IPS-NIHi7 (cell line): ENCODE measurements around the gene ARID1B.

ENCODE experiments used
- DNase-seq: peaks from one replicate; pipeline ENCODE4 v3.0.0; 2012; ENCODE audit warnings: mixed read lengths; ENCODE audit errors: extremely low spot score

ARID1B gene

DNA sequence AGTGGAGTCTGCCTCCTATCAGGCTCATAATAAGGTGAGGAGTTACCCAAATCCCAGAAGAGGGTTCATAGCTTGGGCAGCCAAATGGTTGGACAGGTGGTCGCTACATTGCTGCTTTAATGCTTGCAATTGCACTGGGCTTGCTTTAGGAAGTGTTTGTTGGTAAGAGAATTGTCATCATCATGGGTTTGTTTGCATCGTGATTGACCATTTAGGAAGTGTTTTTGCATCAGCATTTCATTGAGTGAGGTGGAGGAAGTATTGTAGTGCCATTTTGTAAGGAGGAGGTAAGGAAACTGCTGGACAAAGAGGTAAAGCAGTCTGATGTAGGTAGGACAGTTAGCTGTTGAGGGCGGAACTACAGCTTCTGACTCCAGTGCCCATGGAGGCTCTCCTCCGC, 101.5 kb downstream of the ARID1B start:
- DNase-seq, result no peak

DNA sequence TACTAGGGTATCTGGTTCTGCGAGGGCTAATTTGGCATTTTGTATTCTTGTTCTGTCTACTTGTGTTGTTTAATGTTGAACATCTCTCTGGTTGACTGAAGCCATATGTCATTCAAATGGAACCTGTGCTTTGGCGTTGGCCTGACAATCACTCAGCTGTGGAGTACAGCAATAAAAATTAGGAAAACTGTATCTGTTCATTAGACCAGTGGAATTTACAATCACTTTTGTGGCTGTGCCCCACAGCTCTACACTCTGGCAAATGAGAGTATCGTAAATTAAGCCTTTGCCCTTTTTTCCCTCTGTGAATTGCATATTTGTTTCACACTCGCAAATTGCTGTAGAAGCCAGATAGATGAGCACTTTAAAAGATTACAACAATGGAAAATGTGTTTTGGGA, 102.0 kb downstream of the ARID1B start:
- DNase-seq, result no peak

DNA sequence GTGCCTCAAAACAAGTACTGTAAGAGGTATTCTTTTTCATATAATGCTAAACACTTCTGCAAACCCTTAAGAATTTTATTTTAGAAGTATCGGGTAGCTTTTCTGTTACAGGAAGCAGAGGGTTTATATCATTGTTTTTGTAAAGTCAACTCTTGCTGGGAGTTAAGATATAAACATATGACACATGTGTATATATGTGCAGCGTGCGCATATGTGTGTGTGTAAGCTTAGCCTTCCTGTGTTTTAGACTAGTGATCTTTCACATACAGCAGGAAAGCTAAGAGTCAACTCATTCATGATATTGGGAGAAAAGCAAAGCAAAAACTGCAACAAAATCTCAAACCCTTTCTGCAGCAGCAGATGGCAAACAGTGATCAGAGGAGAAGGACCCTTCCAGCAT, 102.4 kb downstream of the ARID1B start:
- no peak for DNase-seq

DNA sequence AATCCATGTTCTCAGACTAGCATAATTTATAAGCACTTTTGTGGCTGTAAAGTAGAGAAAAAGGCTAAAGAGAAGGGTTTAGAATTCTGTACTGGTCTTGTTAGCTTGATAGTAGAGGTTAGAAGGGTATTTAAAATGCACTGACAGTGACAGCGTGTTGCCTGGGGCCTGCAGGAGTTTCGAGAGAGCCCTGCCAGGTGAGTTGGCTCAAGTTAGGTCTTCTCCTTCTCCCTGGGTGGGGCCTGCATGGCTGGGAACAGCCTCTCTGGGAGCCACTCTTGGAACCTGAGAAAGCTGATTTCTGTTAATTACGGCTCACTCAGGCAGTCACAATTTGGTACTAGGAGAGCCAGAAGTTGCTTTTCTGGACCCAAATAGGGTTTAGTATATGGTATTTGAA, 103.7 kb downstream of the ARID1B start:
- peak; percentile 32 for DNase-seq

DNA sequence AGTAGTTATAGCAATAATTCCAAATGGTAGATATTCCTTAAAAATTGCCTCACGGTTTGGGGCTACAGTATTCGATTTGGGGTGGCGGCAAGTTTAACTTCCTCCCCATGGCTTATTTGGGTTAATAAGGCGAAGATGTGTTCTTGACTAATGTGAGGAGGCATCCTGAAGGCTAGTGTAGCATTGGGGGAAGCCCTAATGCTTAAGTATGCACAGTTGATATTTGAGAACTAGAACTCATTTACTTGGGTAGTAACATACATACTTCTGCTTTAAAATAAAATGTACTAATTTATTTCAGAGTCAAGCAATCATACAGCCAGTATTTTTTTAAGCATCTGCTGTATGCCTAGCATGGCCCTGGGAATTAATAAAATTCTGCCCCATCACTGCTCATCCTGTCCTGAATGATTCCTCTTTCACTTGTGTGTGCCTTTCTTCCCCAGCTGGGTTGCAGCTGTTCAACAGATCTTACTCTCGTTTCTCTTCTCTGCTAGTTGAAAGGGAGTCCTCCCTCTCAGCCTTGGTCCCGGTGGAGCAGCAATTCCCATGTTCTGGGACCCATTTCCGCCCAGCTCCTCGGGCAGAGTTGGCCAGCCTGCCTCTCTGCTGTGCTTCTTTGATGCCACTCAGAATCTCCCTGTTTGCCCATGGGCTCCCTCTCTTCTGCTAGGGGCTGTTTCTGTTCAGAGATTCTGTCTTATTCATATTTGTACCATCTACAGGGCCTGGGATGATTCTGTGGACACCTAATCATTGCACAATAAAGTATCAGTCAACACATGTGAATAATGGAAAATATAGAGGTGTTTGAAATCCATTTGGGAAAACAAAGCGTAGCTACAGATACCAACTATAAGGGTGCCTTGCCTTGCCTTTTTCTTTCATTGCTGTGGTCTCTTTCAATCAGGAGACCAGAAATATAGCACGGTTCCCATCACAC, 104.8 kb downstream of the ARID1B start:
- no peak for DNase-seq

DNA sequence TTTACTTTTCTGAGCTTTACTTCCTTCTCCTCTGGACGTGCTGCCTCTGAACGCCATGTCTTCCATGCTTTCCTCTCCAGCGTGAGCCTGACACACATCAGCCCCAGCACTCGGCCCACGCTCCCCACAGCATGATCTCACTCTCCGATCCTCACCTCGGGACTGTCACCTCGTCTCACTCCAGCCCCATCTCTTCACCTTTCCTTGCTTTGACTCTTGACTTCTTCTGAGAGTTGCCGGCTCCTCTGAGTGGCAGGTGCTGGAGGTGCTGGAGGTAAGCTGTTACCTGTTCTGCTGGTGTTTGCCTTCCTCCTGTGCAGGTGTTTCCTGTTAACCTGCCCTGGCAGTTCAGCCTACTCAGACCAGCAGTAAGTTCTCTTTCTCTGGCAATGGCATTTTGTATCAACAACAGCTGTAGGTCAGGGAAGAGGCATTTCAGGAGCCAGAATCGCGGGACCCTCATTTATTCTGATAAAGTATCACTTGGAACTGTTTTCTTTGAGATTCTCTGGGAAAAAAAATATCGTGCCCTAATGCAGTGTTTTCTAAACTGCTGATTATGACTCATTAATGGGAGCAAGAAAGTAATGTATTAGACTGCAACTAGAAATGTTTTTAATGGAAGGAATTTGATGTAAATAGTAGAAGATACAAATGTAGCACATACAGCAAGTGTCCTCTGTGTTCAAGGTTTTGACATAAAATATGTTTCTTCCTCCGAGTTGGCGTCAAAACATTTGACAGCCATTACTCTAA, 106.5 kb downstream of the ARID1B start:
- peak; percentile 23 for DNase-seq

DNA sequence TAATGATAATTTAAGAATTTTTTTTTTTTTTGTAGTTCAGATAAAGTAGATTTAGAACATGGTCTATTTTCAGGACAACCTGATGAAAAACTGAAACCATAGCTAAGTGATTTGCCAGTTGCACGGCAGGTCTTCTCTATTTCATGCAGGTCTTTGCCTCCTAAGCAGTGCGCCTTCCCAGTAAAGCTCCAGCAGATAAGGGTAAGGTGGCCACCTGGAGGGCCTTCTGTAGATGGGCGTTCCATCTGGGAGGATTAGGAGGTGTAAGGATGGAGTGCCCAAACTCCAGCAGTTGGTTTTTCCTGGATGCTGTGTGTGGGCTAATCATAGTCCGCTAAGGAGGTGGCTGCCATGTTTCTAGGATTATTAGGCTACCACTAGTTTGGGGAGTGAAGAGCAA, 107.1 kb downstream of the ARID1B start:
- DNase-seq, result no peak

DNA sequence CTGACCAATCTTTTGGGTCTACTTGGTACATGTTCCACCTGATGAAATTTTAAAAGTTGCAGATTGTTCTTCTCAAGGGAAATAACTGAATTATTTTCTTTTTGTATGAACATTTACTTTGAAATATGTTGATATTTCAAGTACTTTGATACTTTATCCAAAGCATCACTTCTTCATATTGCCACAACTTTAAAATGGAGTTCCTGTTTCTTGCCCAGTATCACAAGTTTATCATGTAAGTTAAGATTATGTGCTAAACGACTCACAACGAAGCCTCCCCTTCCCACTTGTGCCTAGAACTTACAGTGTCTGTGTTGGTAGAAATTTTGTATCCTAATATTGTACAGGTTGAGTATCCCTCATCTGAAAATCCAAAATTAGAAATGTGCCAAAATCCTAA, 108.4 kb downstream of the ARID1B start:
- no peak for DNase-seq

DNA sequence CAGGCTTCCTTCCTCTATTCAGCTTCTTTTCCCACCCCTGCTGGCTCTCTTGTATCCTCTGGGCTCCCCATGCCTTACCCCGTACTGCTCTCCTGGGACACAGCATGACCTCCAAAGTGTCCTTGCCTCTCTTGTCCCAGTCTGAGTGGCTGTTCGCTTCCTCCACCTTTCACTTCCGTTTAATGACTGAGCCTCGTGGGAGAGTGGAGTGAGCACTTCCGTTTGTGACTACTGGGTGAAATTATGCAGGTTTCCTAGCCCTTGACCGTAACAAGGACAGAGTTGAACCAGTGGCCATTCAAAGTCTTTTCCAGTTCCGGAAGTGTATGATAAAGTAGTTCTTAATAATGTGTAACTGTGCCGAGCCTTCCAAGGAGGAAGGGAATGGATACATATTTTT, 109.2 kb downstream of the ARID1B start:
- DNase-seq, result no peak

DNA sequence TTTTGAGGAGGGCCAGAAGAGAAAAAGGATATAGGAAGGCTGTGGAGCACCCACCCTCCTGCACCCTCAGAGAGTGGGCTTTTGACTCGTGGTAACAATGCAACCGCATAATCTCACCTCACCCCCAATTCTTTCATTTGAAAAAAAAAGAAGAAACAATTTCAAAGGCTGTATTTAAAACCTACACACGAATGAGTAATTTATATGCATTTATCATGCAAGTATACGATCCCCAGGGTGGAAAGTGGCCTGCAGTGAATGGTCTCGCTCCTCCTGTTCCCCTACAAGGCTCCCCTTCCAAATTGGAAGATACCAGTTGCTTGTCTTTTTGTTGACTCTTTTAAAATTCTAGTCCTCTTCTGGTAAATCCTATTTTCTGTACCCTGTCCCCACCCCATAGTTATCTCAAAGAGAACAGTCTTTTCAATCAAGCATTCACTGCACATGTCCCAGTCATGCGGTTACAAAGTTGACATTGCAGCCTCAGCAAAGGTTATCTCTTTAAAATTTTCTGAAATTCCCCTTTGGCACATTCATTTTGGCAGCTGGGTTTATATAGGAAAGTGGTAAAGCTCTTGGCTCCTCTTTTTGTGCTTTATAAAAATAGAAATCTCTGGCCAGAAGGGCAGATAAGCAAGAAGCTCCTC, 110.6 kb downstream of the ARID1B start:
- DNase-seq, result no peak

DNA sequence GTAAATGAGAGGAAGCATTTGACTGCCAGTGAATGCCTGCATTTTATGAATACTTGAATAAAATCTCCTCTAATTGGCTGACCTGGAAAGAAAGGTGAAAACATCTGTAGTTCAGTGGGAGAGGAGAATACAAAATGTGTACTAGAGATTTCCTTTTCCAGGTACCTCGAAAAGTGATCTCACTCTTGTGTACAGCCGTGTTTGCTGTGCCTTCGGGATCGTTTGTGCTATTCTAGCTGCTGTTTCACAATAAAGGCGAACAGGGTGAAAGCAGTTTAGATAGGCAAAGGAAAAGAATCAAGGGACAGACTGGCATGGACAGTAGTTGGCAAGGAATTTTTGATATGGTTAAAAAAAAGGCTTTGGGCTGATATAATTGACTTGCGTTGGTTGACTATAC, 112.3 kb downstream of the ARID1B start:
- no peak for DNase-seq

DNA sequence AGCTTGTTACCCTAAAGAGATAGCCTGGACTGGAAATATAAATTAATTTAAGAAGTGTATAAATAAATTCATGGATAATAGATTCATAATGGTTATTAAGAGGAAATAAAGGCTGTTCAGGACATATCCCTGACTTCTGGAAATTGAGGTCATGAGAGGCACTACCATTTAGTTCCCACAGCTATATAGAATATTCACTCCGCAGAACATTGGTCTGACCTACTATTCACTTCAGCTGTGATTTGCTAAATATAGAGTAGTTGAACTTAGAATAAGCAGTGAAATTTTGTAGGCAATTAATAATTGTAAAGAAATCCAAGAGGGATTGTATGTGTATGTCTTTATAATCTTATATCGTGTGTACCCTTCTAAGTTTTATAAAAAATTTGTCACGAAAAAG, 112.8 kb downstream of the ARID1B start:
- DNase-seq, result no peak

DNA sequence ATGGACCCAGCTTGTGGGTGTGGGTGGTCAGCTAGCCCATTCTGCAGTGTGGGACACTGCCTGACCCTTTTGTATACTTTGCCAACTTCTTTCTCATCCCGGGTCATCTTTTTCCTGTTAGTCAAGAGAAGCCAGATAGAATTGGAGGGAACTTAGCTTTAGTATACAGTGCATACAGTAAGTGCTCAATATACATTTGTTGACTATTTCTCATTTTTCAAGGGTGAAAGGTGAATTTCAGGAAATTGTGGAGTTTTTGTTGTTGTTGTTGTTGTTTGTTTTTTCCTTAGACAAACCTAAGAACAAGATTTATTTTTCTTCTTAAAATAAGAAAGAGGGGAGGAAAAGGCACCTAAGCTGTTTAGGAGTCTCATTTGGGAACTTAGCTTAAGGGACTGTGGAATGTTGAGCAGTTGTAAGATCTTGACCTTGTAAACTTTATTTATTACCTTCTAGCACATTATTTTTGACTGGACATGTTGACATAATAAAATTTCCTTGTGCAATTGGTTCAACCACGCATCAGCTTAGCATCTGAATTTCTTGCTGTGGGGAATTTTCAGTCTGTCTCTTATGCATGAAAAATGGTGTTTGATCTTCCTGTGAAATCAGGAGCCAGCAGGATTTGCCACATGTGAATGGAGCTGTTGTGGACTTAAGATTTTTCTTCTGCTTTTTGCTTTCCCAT, 113.6 kb downstream of the ARID1B start:
- DNase-seq, result no peak

DNA sequence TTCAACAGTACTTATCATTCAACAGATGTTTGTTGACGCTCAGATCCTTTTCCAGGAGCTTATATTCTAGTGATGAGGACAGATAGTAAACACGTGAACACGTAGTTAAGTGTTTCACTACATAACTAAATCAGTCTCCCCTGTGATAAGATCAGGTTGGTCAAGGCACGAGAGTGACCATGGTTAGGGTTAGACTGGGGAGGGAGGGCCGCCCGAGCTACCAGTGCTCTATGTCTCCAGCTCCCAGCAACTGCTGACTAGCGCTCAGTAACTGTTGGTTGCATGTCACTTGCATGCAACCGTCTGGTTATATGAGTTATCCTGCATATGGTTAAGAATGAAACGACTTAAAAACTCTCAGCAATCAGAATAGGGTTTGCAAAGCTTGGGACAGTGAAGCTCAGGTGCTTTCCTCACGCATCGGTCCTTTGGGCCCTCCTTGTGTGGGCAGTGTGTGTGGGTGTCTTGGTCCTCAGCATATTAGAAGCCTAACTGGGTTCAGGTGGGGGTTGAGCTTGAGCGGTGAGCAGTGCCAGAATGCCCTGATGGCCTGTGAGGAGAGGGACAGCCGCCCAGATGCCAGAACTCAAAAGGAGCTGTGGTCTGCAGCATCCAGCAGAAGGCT, 120.8 kb downstream of the ARID1B start:
- DNase-seq, result no peak

DNA sequence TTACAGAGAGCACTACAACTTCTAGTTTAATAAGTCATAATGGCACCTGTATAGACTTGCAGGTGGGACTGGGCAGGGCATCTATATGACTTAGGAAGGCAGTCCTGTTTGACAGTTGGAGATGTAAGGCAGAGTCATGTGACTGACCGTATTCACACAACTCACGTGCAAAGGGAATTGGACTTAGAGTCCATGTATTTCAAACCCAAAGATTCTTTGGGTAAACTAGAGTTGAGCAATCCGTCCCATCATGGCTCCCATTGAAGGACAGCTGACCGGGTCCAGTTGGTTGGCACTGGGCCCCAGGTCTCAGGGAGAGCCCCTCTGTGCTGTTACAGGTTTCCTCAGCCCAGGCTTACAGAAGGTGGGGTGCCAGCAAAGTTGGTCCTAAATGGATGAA, 121.9 kb downstream of the ARID1B start:
- no peak for DNase-seq

DNA sequence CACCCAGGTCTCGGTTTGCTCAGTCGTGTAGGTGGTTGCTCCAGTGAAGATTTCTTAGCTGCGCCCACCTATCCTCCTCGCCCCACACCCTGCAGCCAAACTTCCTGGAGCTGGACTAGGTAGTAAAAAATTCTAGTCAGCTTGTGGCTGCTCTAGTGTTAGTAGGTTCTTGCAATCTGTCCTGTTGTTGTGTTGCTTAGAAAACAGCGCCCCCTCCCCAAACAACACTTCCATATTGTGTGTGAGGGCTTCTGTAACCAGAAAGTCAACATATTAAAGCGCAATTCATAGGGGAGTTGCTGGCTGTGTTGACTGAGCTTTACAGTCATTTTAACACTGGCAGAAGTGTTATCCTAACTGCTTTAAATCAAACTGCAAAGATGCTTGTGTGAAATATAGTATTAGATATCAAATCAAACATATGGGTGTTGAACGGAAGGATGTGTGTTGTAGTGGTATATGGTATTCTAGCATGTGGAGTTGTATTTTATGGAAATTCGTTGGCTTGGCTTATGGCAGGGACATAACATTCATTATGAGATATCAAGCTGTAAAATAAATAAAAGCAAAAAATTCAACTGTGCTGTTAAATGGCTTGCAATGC, 122.5 kb downstream of the ARID1B start:
- no peak for DNase-seq

DNA sequence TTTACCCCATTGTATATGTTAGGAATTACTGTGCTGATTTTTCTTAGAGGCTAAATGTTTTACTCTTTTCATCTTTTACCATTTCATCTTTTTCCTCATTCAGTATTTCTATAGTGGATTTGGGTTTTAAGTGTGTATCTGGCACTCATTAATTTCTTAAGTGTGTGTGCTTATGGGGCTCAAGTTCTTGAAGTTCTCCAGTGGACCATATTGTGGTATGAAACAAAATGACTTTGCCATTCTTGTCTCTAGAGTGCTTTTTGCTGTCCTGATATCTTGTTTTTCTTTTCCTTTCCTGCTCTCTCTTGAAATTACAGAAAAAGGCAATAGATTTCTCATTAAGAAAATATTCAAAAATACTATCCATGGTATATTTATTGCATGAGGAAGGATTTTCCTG, 123.1 kb downstream of the ARID1B start:
- DNase-seq, result no peak

DNA sequence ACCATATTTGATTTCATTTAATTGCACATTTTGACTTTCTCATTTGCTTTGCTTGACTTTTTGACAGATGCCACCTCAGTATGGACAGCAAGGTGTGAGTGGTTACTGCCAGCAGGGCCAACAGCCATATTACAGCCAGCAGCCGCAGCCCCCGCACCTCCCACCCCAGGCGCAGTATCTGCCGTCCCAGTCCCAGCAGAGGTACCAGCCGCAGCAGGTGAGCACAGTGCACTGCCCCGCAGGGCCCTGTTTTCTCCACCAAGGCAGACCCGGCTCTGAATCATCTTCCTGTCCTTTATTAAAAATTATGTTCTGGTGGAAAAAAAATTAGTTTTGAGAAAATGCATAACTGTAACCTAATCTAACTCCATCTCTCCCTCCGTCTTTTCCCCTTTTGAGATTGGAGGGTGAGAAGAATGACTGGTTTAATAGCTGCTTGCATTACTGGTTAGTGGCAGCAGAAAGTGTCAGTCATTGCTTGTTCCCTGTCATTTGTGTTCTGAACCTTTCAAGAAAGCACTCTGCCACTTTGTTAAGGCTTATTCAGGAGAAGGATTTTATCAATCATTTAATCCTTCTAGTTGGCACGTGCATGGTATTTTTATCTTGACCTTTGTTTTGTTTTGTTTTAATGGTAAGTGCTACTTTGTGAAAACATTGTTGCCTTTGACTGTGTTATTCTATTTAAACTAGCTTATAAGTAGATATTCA, 124.3 kb downstream of the ARID1B start:
- DNase-seq, result no peak

DNA sequence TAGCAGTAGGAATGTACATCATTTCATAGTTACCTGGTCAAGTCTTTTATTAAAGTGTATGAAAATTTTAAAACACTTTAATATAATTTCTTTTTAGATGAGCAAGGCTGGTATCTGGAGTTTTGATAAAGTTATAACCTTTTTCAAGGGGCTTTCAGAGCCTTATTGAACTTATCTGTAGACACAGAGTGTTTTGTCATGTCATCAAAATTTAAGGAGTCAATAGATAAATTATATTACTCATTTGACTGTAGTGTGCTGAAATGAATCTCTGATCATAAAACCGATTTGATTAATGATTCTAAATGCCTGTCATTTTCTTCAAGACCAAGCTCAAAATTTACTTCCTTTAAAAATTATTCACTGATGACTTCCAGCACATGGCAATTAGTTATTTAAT, 125.6 kb downstream of the ARID1B start:
- no peak for DNase-seq

DNA sequence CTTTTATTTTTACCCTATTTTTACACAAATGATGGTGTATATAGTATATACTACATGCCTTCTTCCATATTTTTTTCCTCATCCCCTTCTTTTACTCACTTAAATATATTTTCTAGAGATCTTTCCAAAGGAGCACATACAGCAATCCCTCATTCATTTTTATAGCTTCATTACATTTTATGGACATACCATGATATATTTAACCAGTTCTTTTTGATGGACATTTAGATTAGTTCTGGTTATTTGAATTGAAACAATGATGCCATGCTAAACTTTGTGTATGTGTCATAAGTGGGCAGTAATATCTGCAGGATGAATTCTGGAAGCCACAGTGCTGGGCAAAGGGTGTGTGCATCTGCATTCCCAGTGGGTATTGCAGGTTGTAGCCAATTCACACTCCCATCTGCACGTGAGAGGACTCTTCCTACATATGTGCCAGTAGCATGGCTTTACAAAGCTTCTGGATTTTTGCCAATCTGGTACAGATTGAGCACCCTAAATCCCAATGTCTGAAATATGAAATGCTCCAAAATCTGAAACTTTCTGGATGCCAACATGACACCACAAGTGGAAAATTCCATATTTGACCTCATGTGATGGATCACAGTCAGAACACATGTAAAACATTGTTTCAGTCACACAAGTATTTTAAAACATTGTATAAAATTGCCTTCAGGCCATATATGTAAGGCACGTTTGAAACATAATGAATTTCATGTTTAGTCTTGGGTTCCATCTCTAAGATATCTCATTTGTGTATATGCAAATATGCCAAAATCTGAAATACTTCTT, 127.2 kb downstream of the ARID1B start:
- DNase-seq, result no peak
